Kasumi-1 (cell line): ENCODE measurements around the gene HPDL.

ENCODE experiments used
- DNase-seq, 2 experiments: peaks; one replicate each; lab custom pipeline; 2025; lab: John Stamatoyannopoulos, UW

Gene HPDL

DNA sequence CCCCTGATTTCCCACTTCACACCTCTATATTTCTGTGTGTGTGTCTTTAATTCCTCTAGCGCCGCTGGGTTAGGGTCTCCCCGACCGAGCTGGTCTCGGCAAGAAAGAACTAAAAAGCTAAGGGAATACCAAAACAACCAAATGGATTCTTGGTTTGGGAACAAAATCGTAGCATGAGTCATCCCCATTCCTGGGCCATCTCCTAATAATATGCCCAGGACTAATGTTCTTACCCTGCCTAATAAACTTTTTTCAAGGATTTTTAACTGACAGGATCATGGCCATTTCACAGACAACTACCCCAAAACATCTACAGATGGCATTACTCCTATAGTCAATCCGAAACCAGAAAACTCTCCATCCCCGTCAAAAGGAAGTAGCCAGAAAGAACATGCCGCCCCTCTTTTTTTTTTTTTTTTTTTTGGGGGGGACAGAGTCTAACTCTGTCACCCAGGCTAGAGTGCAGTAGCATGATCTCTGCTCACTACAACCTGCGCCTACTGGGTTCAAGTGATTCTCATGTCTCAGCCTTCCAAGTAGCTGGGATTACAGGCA, 4.1 kb upstream of the HPDL start:
- DNase-seq = no peak

GRCh38 chr1:45325851-45326506, 716 bp upstream of the HPDL start:
- no peak for DNase-seq

DNA sequence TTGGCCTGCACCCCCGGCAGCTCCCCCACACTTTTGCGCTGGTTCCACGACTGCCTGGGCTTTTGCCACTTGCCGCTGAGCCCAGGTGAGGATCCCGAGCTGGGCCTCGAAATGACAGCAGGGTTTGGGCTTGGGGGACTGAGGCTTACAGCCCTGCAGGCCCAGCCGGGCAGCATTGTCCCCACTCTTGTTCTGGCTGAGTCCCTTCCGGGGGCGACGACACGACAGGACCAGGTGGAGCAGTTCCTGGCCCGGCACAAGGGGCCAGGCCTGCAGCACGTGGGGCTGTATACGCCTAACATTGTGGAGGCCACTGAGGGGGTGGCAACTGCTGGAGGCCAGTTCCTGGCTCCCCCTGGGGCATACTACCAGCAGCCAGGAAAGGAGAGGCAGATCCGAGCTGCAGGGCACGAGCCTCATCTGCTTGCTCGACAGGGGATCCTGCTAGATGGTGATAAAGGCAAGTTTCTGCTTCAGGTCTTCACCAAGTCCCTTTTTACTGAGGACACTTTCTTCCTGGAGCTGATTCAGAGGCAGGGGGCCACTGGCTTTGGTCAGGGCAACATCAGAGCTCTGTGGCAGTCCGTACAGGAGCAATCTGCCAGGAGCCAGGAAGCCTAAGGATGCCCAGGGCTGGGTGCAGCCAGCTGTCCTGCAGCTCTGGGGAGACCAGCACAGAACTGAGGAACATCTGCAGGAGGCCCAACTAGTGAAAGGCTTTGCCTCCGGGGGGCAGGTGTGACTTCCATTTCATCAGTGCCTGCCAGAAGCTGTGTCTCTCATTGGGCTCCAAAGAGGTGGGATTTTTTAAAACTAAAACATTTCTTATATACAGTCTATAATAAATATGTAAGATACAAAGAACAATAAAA, 1.2 kb downstream of the HPDL start:
- DNase-seq = peak in 1 of 2 experiments; percentile 32

- no peak for DNase-seq
Observed at GRCh38 chr1:45328680-45329079, 2.0 kb downstream of the HPDL start.

DNA sequence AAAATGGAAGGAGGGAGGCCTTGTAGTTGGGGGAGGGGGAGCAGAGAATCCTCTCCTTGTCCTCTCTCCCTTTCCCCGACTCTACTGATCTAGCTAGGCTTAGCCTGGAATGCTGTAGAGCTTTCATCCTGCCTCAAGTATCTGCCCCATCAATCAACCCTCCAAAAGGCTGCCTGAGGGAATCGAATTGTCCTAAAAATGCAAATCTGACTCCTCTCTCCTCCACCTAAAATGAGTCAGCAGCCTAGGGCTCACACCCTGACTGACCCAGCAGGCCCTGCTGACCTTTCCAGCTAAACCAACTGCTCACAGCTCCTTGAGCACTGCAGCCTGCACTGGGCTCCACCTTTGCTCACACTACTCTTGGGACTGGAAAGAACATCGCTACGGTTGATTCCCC, 2.8 kb downstream of the HPDL start:
- no peak for DNase-seq

GRCh38 chr1:45331436-45332345, 5.0 kb downstream of the HPDL start:
- DNase-seq = no peak

GRCh38 chr1:45332346-45332720, 5.6 kb downstream of the HPDL start:
- no peak for DNase-seq

DNA sequence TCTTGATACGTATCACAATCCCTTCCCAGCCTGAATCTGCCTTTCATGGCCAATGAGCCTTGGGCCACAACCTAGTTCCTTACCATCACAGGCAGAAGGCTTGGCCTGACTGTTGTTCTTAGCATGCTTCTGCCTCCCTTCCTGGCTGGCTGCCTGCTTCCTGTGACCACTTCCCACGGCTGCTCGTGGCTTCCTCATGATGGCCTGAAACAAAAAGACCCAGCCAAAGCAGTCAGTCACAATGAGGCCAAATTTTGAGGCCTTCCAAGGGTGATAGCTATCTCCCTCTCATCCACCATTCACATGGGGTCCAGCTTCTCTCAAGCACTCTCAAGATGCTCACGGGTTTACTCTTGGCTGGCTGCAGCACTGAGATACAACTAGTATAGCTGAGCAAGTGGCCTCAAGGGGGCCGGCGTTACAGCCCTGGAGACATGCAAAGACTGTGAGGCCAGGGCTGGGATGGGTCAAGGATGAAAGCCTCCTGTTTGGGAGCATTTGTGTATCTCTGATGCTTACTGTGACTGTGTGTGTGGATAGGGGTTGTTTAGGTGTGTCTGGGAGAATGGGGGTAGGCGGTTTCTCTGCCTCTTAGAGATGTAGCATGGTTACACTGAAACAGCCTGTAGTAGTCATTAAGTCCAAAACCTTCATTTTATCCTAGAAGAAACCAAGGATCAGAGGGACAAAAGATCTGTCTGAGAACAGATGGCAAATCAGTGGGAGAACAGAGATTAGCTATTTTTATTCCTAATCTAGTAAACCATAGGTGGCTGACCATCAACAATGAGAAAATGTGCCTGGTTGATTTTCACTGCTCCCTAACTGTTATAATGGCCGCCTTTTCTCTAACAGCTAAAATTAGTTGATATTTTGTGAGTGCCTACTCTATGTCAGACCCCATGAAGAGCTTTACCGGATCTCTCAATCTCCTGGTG, 7.9 kb downstream of the HPDL start:
- peak; percentile 64 to 76 for DNase-seq

- no peak for DNase-seq
Observed at GRCh38 chr1:45335855-45336324, 9.2 kb downstream of the HPDL start.

GRCh38 chr1:45337630-45338325, 11.1 kb downstream of the HPDL start:
- DNase-seq = no peak

- DNase-seq = peak; percentile 91 to 93
Observed at GRCh38 chr1:45339789-45340558, 13.3 kb downstream of the HPDL start, which contains the start of the genes MUTYH and TOE1. MUTYH (minus strand) TSS chr1:45340440; CDS start chr1:45334505, 5,935 bp downstream. TOE1 (plus strand) TSS chr1:45340170; CDS start chr1:45340253, 83 bp downstream.

GRCh38 chr1:45340816-45341466, 14.2 kb downstream of the HPDL start:
- peak in 1 of 2 experiments; percentile 18 for DNase-seq

- no peak for DNase-seq
Observed at GRCh38 chr1:45344499-45344898, 17.8 kb downstream of the HPDL start.

DNA sequence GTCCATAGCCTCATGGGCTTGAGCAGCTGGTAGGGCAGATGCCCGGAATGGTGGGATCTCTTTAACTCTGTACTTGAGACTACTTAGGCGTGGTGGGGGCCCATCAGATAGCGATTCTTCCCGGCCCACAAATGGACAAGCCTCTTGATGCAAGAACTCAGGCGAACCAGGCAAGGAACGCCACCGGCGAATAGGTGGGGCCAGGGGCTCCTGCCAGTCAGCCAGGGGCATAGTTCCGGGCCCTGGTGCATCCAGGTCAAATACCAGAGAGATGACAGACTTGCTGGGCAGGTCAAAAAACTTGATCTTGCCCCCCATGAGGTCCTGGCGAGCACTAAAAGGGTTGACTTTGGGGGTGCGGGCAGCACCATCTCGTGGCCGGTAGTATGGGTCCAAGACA, 18.3 kb downstream of the HPDL start:
- no peak for DNase-seq

DNA sequence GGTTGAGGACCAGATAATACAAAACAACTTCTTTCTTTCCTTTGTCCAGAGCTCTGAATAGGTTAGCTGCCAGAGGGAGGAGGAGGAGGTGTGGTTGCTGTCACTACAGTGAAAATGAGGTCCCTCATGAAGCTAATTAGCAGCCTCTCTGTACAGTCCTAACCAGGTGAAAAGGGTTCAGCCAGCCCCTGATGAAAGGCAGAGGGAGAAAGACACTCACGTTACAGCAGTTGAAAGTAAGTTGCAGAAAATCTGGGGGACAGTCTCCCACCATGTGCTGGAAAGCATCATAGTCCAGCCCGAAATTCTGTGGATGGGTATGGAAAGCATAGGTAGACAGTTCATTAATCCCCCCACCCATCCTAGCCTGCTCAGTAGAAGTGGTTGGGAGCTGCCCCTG, 19.8 kb downstream of the HPDL start:
- DNase-seq = no peak

DNA sequence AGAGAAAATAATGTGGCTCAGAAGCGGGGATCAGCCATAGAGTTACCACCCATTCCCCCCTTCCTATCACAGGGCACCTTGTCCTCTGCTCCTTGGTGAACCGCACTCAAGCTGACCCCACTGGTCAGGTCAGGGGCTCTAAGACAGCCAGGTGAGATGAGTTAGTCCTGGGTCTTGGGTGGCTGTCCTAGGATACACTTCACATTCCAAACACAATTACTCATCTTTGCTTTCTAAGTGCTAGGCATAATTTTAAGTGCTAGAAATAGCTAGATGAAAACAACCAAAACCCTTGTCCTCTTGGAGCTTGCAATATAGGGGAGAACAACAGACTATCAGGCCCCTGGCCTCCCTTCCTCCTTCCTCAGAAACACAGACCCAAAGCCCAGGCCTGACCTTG, 21.3 kb downstream of the HPDL start:
- DNase-seq = no peak

- DNase-seq = no peak
Observed at GRCh38 chr1:45348609-45348965, 21.9 kb downstream of the HPDL start.

GRCh38 chr1:45348966-45349677, 22.4 kb downstream of the HPDL start:
- DNase-seq = no peak
